HG02840 (cell line): ENCODE measurements around the gene PRKCE.

Experiments used
- ATAC-seq: cut with Tn5 transposase; IDR thresholded peaks from one replicate; pipeline ENCODE4 v1.9.1; 2021; ENCODE audit warnings: mild to moderate bottlenecking, moderate library complexity, moderate number of reproducible peaks; ENCODE audit not compliant: unreplicated experiment, low FRiP score

The PRKCE gene

DNA sequence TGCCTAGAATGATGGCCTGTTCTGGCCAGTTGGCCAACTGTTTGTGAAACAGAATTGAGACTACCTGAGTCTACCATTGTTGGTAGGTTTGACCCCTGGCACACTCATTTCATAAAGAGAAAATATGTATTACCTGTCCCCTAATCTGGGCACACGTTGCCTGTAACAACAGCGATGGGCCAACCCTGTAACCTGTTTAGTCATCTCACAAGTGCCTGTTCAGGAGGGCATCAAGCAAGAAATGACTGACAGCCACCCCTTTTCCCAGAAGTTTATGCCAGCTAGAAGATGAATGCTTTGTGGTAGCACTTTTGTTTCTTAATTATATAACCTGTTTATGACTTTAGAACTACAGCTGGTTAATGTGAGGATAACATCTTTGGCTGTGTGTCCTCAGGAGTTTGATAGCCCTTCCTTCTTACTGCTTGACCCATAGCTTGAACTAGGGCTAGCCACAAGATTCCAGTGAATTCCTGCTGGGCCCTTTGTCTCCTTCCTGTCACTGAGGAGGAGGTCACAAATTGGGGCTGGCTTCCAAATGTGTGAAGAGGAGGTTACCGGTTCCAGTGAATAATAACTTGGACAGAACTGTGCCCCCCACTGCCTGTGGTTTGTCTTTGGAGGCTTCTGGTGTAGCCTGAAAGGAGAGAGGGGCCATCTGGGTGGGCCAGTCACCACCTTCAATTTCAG lies 371.8 kb downstream of the PRKCE start:
- no peak for ATAC-seq

DNA sequence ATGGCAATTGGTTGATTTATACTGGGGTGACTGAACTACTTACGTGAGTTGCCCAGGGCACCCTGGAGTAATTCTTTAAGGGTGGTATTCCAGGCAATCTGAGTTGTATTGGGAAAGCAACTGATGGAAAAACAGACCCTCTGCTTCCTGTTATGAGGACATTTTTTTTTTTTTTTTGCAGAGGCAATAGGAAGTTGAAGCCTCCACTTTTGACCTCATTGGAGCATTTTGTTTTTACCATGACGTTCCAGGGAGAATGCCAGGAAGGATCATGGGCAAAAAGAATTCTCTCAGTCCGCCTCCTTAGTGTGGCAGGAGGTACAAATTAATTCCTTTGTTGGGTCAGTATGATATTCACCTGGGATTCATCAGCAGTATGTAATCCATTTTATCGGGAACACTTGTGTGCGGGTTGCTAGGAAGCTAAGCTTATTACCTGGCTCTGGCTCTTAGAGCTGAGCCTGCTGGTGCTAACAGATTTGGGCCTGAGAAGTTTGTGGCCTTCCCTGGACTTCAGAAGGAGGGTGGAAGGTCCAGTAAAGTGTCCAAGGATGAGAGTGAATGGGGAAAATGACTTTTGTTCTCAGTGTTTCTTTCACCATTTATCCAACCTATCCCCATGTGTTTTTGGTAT lies 372.8 kb downstream of the PRKCE start:
- no peak for ATAC-seq

DNA sequence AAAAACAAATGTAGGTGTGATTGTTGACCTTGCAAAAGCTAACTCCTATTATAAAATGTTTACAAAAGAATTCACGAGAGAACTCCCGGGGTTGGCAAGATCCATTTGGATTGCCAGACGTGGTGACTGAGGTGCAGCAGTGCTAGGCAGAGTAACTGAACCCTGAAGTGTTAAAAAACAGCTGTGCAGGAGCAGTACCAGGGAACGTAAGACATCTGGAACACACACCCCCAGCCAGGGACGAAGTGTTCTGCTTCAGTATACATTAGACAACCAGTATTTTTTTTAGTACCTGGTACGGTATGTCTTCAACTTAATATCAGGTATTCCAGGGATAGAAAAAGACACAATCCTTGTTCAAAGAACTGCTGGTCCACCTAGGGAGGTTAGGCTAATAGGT lies 373.6 kb downstream of the PRKCE start:
- ATAC-seq: no peak

DNA sequence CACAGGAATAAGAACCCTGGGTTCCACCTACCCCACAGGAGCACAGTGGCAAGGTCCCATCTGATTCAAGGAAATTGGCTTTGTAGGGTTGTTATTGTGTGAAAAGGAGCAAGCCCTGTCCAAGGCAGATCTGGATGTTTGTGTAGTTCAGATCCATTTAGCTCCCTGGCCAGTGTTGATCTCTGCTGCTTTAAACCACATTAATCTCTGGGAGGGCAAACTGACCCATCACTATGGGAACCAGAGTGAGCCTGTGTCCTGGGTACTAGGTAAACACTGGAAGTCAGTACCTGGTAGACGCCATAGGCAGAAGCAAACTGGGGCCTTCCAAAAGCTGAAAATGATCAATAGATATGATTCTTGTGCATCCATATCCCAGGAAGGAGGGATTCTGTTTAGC lies 374.2 kb downstream of the PRKCE start:
- ATAC-seq: no peak

DNA sequence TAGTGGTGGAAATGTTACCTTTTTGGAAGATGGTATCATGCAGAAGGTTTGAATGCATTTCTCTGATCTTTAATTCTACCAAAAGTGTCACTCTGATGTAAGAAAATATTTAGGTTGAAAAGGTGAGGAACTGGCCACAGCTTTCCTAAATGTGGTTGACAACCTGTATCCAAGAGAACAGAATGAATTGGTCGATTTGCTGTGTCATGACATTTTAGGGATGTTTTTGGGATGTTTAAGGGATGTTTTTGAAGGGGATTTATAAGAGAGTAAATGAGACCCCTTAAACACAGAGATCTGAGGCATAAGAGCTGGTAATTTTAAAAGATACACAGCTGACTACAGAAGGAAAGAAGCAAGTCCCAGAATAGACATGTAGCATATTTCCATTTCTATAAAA lies 375.0 kb downstream of the PRKCE start:
- no peak for ATAC-seq

- ATAC-seq: no peak
Observed at GRCh38 chr2:46029332-46029811, 377.9 kb downstream of the PRKCE start.

GRCh38 chr2:46030330-46030729 lies 378.9 kb downstream of the PRKCE start:
- no peak for ATAC-seq

DNA sequence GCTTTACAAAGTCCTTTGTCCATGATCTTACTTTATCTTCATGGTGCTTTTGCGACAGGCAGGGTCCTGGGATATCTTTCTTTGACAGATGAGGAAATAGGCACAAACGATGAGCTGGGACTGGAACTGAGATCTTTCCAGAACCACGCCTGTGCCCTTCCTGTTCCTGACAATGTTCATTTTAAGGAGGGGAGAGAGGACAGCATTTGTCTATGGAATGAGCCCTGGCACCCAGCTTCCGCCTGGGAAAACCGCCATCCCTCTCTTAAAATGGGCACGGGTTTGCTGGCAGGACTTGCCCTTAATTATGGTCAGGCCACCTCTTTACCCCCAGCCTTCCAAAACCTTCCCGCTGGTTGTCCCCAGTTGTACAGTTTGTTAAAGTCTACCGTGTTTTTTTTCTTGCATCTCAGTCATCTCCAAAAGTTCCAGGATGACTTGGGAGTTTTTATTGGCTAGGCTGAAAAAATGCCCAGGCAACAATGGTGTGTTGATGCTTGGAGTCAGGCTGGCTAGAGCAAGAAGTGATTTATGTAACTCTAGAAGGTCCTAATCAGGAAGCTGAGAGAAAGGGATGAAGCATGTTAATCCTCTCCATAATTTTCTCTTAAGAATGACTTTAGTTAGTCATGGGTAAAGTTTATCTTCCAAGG lies 380.8 kb downstream of the PRKCE start:
- ATAC-seq: no peak

GRCh38 chr2:46032996-46033395 lies 381.5 kb downstream of the PRKCE start:
- ATAC-seq: no peak

DNA sequence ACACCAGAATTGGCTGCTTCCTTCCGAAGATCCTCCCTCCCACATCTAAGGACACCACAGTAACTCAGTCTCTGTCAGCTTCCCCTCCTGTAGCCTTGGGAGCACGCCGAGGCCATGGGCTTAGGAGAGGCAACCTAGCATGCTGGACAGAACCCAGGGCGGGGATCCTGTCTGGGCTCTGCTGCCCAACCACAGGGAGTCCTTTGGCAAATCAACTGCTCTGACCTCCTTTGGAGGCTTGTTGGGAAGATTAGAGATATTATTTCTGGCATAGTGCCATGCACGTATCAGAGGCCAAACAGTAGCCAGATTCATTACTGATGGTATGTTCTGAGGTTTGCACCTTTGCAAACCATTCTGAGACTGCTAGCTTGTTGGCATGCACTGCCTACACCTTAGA lies 383.1 kb downstream of the PRKCE start:
- no peak for ATAC-seq

GRCh38 chr2:46036929-46037328 lies 385.5 kb downstream of the PRKCE start:
- no peak for ATAC-seq

GRCh38 chr2:46039543-46040303 lies 388.2 kb downstream of the PRKCE start:
- ATAC-seq: no peak

GRCh38 chr2:46040563-46041155 lies 389.2 kb downstream of the PRKCE start:
- no peak for ATAC-seq

- ATAC-seq: no peak
Observed at GRCh38 chr2:46041434-46041833, 390.0 kb downstream of the PRKCE start.

DNA sequence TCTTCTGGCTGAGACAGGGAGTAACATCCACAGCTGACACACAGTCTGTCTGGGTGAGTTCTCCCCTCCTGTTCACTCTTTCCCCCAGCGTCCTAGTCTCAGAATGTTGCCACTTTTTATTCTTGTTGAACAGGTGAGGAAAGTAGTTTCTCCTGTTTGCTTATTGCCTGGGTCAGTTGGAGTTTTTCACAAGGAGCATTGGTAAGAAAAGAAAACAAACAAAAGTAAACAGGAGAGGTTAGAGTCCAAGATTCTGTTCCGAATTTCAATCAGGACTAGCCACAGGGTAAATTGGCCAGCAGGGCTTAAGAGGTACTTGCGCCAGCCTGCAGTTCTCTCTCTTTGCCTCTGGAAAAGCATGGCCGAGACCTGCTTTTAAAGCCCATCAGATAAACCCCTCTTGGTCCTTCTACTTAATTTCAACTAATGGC lies 390.7 kb downstream of the PRKCE start:
- ATAC-seq: no peak

DNA sequence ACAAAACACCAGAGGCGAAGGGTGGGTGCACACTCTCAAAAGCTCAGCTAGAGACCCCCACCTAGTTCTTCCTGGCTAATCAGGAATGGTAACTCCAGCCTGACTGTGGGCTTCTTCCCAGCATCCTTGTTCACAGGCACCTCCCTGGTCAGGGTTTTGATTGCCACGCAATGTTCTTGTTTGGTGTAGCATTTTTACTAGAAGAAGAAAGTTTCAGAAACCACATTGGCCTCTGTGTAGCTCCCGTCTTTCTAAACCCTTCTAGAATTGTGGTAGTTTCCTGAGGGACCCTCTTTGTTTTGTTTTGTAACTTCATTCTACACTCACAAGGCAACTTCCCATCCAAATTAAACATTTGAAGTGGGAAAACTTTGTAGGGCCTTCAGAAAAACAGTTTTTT lies 391.2 kb downstream of the PRKCE start:
- ATAC-seq: no peak

DNA sequence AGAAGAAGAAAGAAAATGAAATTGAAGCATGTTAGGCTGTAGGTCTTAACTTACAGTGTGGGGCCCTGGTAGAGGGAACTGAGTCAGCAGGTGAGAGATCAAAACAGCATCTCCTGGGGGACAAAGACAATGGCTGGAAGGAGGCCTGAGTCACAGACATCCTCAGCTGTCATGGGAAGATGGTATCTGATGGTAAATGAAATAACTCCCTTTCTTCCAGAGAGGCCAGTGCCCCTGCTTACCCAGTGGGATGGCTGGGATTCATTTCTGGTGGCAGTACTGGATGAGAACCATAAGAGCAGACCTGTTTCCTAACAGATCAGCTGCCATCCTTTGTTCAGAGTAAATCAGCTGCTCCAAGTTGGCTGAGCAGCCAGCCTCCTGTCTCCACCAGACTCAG lies 394.4 kb downstream of the PRKCE start:
- ATAC-seq: no peak

GRCh38 chr2:46047290-46047689 lies 395.8 kb downstream of the PRKCE start:
- no peak for ATAC-seq

- no peak for ATAC-seq
Observed at GRCh38 chr2:46048693-46049092, 397.2 kb downstream of the PRKCE start.

- ATAC-seq: no peak
Observed at GRCh38 chr2:46050027-46050426, 398.6 kb downstream of the PRKCE start.

DNA sequence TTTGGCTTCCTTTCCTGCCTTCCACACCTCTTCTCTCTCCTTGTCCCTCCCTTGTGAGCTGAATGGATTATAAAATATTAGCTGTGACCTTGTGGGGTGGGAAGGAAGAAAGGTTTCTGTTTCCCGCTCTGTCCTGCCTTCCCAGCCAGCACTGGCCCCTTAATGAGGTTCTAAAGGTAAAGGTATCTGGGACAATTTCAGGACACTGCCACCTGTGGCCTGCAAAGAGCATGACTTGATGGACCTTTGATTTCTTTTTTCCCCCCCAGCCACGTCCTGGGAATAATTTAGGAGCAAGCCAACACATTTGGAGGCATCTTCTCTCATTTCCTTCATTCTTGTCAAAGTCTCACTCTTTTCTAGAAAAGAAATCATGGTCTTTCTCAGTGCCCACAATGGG lies 399.0 kb downstream of the PRKCE start:
- no peak for ATAC-seq
